Cardiac muscle cell (in vitro differentiated cells and primary cell): ENCODE results near the gene TYW1B. TPM values are rescaled to one million over a fixed set of nuclear protein-coding genes. Genes with fewer than 3 reads are reported as not detected.
"Not testable (repeated sequence)": the region's sequence is repeated elsewhere in the genome, so short reads cannot be mapped to it uniquely, and the experiment has no call there.

Experiments
- DNase-seq, 2 donors: peaks; one replicate each; pipeline versions ENCODE4 v3.0.0 to v3.0.0-alpha.2; 2010 to 2017; ENCODE audit warnings: low read depth in 1 of 2, low spot score in 1 of 2
- H3K27ac ChIP-seq: fragments of 200-600 bp; sonication (generic); 2 replicates; pipeline ENCODE4 v1.5.1; 2016
- H3K27me3 ChIP-seq: fragments of 200-600 bp; sonication (generic); 2 replicates; pipeline ENCODE4 v1.6.0; 2016; ENCODE audit warnings: control low read depth
- H3K36me3 ChIP-seq: fragments of 200-600 bp; sonication (generic); 2 replicates; pipeline ENCODE4 v1.5.1; 2016; ENCODE audit warnings: control low read depth
- H3K4me1 ChIP-seq: fragments of 200-600 bp; sonication (generic); 2 replicates; pipeline ENCODE4 v1.8.1; 2017; ENCODE audit warnings: low read depth, mild to moderate bottlenecking, mixed run types
- H3K4me3 ChIP-seq: fragments of 200-600 bp; sonication (generic); 2 replicates; pipeline ENCODE4 v1.5.1; 2016; ENCODE audit warnings: mild to moderate bottlenecking
- H3K9me3 ChIP-seq: fragments of 200-600 bp; sonication (generic); 2 replicates; pipeline ENCODE4 v1.5.1; 2017; ENCODE audit warnings: low read depth, mild to moderate bottlenecking, control low read depth
- polyA plus RNA-seq: library from polyadenylated mRNA; unstranded; fragments of >200 nt; fragmentation: Nextera tagmentation; extraction: Ambion mirVana; gene quantifications from 2 replicates; pipeline ENCODE4 v1.2.1, GENCODE V29; 2016
- total RNA-seq: library from RNA; depleted of rRNA; stranded (reverse); fragments of >200 nt; gene quantifications from 2 replicates; pipeline ENCODE4 v1.2.3, GENCODE V29; 2016
- TF ChIP-seq, protein P1 (sequence below): IDR thresholded peaks from 2 replicates; pipeline ENCODE4 v1.5.1; 2012; ENCODE audit warnings: low read depth, mild to moderate bottlenecking, low read length

TYW1B gene
- total and polyA plus RNA-seq, 2 experiments from 2014 or later: 2.9 to 3.2 TPM

DNA sequence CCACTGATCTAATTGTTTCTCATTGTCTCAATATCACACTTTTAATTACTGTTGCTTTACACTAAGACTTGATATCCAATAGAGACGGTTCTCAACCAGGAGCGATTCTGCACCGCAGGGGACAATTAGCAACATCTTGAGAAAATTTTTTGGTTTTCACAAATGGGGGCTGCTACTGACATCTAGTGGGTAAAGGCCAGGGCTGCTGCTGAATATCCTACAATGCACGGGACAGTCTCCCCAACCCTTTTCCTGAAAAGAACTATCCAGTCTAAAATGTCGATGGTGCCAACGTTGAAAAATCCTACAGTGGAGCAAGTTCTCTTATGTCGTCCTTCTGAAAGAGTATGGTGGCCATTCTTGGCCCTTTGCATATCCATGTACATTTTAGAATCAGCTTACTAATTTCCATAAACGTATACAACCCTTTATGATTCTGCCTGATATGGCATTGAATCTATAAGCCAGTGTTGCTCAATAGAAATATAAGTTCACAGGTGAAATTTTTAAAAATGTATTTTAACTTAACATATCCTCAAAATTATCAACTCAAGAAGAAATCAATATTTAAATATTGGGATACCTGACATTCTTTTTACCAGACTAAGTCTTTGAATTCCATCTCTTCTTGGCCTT, 192.6 kb downstream of the TYW1B start:
- H3K9me3 ChIP-seq, H3K4me3 ChIP-seq, H3K27ac ChIP-seq, H3K27me3 ChIP-seq, H3K4me1 ChIP-seq, H3K36me3 ChIP-seq: not testable (repeated sequence)
- peak in 1 of 2 donors; percentile 11 for DNase-seq
- TF ChIP-seq, protein P1, sequence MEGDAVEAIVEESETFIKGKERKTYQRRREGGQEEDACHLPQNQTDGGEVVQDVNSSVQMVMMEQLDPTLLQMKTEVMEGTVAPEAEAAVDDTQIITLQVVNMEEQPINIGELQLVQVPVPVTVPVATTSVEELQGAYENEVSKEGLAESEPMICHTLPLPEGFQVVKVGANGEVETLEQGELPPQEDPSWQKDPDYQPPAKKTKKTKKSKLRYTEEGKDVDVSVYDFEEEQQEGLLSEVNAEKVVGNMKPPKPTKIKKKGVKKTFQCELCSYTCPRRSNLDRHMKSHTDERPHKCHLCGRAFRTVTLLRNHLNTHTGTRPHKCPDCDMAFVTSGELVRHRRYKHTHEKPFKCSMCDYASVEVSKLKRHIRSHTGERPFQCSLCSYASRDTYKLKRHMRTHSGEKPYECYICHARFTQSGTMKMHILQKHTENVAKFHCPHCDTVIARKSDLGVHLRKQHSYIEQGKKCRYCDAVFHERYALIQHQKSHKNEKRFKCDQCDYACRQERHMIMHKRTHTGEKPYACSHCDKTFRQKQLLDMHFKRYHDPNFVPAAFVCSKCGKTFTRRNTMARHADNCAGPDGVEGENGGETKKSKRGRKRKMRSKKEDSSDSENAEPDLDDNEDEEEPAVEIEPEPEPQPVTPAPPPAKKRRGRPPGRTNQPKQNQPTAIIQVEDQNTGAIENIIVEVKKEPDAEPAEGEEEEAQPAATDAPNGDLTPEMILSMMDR: peak; percentile 52

DNA sequence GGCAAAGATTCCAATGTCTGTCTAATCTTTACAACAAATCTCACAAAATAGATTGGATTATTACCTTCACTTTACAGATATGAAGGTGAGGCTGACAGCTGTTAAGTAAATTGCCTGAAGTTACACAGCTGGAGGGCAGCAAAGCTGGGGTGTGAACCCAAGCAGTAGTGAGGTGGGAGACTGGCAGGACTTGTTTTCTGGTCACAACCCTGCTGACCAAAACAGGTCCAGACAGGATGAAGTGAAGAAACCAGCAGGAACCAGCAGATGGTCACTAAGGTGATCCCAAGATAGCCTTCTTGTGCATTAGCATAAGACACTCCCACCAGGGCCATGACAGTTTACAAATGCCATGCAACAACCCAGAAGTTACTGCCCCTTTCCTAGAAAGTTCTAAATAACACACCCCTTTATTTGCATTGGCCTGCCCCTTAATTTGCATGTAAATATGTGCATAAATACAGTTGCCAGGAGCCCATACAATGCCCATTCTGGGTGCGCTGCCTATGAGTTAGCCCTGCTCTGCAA, 195.2 kb downstream of the TYW1B start:
- H3K9me3 ChIP-seq, H3K27me3 ChIP-seq, H3K4me3 ChIP-seq, DNase-seq, H3K36me3 ChIP-seq, H3K4me1 ChIP-seq, H3K27ac ChIP-seq: not testable (repeated sequence)

DNA sequence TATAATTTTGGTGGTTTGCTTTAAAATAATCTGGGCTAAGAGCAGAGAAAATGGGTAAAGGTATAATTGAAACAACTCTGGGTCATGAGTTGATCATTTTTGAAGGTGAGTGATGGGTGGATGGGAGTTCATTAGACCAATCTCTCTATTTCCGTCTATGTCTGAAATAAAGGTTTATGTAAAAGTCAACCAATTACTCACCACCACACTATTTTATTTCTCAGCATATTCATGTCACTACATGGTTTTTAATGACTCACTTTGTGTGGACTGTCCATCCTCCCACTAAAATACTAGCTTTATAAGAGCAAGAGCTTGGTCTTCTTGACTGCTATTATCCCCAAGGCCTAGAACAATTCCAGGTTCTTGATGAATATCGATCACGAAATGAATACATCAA, 199.6 kb downstream of the TYW1B start:
- not testable (repeated sequence) for H3K4me1 ChIP-seq, H3K4me3 ChIP-seq, H3K27ac ChIP-seq, H3K9me3 ChIP-seq, DNase-seq, H3K36me3 ChIP-seq, H3K27me3 ChIP-seq

DNA sequence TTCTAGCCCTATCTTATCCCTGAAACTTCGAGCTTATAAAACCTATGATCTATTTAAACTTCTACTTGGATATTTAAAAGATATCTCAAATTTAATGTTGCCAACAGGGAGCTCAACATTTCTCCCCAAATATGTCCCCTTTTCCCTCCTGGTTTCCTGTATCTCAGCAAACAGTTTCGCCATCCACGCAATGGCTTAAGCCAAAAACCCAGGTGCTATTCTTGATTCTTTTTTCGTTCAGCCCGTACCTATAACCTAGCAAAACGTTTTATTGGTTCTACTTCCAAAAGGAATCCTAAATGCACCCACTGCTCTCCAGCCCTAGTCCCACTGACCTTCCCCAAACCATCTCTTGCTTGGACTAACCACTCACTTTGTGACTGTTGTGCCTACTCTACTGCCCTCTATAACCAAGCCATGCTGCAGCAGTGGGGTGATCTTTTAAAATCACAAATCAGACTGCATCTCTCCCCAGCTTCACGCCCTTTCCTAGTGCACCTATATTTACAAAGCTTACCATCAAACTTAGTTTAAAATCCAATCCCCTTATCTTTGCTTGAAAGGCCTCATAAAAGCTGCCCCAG, 201.5 kb downstream of the TYW1B start:
- H3K27ac ChIP-seq, H3K27me3 ChIP-seq, H3K9me3 ChIP-seq, H3K4me1 ChIP-seq, H3K36me3 ChIP-seq, DNase-seq, H3K4me3 ChIP-seq: not testable (repeated sequence)

DNA sequence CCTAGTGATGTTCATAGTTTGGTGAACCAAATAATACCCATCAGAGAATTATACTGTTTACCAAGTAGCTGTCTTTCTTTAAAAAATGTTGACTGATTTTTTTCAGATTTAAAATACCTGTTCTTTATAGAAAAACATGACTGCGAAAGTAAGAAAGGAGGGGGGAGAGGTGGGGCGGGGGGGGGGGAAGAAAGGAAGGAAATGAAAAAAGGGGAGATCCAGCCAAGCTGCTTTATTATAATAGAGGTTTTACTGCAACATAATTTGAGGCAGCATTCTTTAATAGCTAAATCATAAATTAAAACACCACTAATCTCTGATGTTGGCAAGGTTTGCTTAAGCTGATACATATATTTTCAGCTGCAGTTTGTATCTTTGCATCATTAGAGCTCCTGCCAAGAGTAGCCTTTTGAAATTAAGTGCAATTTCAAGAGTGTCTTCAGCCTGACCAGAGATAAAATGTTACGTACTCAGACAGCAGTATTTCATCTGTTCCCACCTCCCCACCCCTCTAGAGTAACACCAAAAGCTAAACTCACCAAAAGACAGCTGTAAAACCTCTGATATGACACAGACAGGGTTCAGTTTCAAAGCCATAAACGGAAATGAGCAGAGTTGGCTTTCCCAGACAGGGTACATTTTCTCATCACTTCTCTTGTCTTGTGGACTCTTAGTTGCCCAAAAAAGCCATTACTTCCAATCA, 202.1 kb downstream of the TYW1B start:
- DNase-seq: peak in 1 of 2 donors; percentile 42

DNA sequence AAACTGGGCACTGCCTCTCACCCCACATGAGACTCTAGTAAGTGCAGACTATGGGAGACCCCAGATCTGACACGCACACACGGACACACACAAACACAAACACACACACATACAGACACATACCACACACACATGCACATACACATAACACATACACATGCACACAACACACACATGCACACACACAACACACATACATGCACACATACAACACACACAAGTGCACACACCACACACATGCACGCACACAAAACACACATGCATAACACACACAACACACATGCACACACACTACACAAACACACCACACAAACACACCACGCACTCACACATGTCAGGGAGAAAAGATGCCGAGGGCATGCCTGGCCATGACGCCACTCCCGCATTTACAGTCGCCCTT, 205.5 kb downstream of the TYW1B start:
- H3K27ac ChIP-seq: no peak overlapping the region
- no peak overlapping the region for H3K4me3 ChIP-seq
- DNase-seq: no peak
- no peaks in the 10 kb centered on the region for H3K27me3 ChIP-seq
- H3K36me3 ChIP-seq: no peaks in the 10 kb centered on the region
- TF ChIP-seq, protein P1: no peak
- H3K4me1 ChIP-seq: peaks cover 8% of the 10 kb centered on the region
- no peaks in the 10 kb centered on the region for H3K9me3 ChIP-seq

More for the DNA sequence above, 202.1 kb downstream of the TYW1B start:
- H3K27me3 ChIP-seq, H3K36me3 ChIP-seq, H3K4me3 ChIP-seq, H3K4me1 ChIP-seq, H3K27ac ChIP-seq, H3K9me3 ChIP-seq: not testable (repeated sequence)

DNA sequence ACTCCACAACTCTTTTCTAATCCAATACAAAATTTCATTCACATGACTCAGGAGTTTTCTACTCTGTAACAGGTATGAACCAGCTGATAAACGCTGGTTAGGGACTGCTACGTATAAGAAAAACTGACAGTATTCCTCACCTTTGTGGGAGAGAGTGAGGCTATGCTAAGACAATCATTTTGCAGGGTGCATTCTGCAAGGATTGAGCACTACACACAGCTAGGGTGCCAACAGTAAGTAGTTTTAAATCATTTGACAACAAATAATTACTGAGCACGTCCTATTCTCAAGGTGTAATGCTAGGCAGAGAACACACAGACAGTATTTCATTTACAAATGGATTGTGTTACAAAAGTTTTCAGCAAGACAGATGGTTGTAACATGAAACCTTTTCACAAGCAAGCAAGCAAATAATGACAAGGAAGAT, 206.2 kb downstream of the TYW1B start:
- not testable (repeated sequence) for DNase-seq, H3K4me1 ChIP-seq, H3K27me3 ChIP-seq, H3K36me3 ChIP-seq, H3K9me3 ChIP-seq, H3K27ac ChIP-seq, H3K4me3 ChIP-seq

DNA sequence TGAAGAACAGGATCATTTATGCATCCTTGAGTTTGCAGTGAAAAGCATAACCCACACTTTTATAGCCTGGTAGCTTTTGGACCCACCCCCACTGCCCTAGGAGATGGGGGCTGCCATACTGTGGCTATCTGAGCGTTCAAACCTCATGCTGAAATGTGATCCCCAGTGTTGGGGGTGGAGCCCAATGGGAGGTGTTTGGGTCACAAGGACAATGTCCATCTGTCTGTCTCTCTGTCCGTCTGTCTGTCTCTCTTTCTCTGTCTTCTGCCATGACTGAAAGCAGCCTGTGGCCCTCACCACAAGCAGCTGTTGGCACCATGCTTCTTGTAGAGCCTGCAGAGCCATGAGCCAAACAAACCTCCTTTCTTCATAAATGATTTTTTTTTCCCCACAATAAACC, 207.1 kb downstream of the TYW1B start:
- not testable (repeated sequence) for H3K36me3 ChIP-seq, H3K4me1 ChIP-seq, H3K27ac ChIP-seq, DNase-seq, H3K9me3 ChIP-seq, H3K27me3 ChIP-seq, H3K4me3 ChIP-seq

DNA sequence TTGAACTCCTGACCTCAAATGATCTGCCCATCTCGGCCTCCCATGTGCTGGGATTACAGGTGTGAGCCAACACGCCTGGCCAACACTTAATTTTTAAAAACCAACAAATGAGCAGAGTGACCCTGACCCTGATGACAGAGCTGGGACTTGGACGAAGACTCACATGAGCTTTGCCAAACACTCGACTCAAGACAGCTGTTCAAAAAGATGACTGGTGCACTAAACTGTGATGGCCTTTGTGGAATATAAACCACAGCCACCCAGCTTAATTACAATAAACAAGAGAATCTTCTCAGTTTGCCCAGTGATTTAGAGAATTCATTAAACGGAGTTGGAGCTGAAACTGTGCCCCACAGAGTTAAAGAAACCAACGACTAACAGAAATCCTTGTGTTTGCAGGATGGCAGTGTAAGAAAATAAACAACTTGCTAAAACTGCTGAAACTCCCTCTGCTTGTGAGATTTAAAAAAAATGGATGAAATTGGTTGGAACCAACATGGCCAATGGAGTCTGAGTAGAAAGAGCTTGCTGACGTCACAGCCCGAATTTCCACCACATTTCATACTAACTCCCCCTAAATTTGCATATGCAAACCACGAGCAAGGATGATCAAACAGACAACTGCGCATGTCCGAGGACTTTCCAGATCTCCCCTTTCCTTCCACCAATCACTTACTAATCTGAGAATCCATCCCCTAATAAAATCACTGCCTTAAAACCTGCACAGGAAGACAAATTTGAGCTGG, 209.4 kb downstream of the TYW1B start:
- not testable (repeated sequence) for H3K4me3 ChIP-seq, H3K9me3 ChIP-seq, H3K36me3 ChIP-seq, H3K4me1 ChIP-seq, H3K27ac ChIP-seq, H3K27me3 ChIP-seq, DNase-seq

DNA sequence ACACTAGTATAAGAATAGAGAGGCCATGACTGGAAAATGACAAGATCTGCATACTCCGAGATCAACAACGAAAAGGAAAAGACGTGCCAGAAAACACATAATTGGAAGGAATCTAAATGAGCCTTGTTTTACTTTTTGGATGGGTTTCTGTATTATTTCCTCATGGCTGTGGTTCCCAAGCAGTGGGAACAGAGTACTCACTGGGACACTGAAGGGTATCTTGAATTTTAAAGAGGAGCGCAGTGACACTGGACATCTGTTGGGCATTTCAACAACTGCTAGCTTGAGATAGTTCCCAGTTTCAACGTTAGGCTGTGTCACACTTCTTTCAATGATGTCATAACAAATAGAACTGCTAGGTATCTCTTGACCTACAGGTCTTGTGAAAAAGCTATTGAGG, 218.2 kb downstream of the TYW1B start:
- not testable (repeated sequence) for H3K36me3 ChIP-seq, H3K4me1 ChIP-seq, DNase-seq, H3K4me3 ChIP-seq, H3K27me3 ChIP-seq, H3K27ac ChIP-seq, H3K9me3 ChIP-seq

DNA sequence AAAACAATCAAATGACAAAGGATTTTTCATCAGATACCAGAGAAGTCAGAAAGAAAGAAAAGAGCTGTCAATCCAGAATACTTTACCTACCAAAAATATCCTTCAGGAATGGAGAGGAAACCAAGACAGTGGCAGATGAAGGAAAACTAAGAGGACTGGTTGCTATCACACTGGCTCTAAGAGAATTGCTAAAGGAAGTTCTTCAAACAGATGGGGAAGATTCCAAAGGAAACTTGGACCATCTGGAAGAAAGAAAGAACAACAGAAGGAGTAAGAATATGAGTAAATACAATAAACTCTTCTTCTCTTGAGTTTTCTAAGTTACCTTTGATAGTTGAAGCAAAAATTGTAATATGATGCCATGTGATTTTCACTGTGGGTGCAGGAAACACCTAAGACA, 220.0 kb downstream of the TYW1B start:
- H3K36me3 ChIP-seq, H3K27ac ChIP-seq, DNase-seq, H3K9me3 ChIP-seq, H3K4me3 ChIP-seq, H3K4me1 ChIP-seq, H3K27me3 ChIP-seq: not testable (repeated sequence)
